ENCODE results near the gene HS3ST3A1. TPM values are rescaled to one million over a fixed set of nuclear protein-coding genes. Genes with fewer than 3 reads are reported as not detected.

The HS3ST3A1 gene
- total and polyA plus RNA-seq, 2 experiments from 2014 or later = 5.4 to 24.1 TPM

GRCh38 chr17:13508896-13509295 lies 92.8 kb downstream of the HS3ST3A1 start:
- DNase-seq (ENCODE audit: low spot score) (no peak), ATAC-seq (no peak)
- Histone ChIP-seq H3K9me2 (ENCODE audit: insufficient read depth) (no peaks in the 10 kb centered on the region), H3K27ac (ENCODE audit: low read depth) (no peak overlapping the region), H3F3A (replicated peaks; ENCODE audit: low read depth) (no peaks in the 10 kb centered on the region), H2AFZ (no peak overlapping the region), H3K4me1 (ENCODE audit: insufficient read depth) (peaks cover 14% of the 10 kb centered on the region; the same call in 1 of the 2 replicates), H3K79me2 (replicated peaks; ENCODE audit: insufficient read depth) (no peaks in the 10 kb centered on the region), H3K36me3 (ENCODE audit: insufficient read depth) (no peaks in the 10 kb centered on the region), H3K27me3 (ENCODE audit: insufficient read depth) (no peaks in the 10 kb centered on the region), H3K4me3 (no peak overlapping the region), H3K4me2 (no peak overlapping the region), H4K20me1 (replicated peaks; ENCODE audit: insufficient read depth) (no peaks in the 10 kb centered on the region)
- no peak overlapping the region for H3K4me3 Mint-ChIP-seq
- H3K9me3 Mint-ChIP-seq = no peaks in the 10 kb centered on the region
- H3K27me3 Mint-ChIP-seq (ENCODE audit: insufficient read depth, low read depth, poor library complexity) = no peaks in the 10 kb centered on the region
- H3K4me1 Mint-ChIP-seq = peaks cover 24% of the 10 kb centered on the region
- no peaks in the 10 kb centered on the region for H3K36me3 Mint-ChIP-seq (ENCODE audit: low read depth)
- no peak overlapping the region for H3K27ac Mint-ChIP-seq
- TF ChIP-seq ZNF114 (CRISPR knock-in tag; IDR thresholded peaks at IDR 0.05) (no peak), STAT1 (IDR thresholded peaks at IDR 0.05; ENCODE audit: unreplicated experiment) (no peak), ETS1 (IDR thresholded peaks at IDR 0.05) (no peak), NANOG (IDR thresholded peaks at IDR 0.05; ENCODE audit: borderline replicate concordance) (no peak), REST (IDR thresholded peaks at IDR 0.05; ENCODE audit: unreplicated experiment) (no peak), EZH2 (IDR thresholded peaks at IDR 0.05; ENCODE audit: low read depth, unreplicated experiment) (no peak)

GRCh38 chr17:13503526-13503925 lies 98.2 kb downstream of the HS3ST3A1 start:
- ATAC-seq (no peak), DNase-seq (ENCODE audit: low spot score) (no peak)
- H3K27ac Mint-ChIP-seq = no peak overlapping the region
- Histone ChIP-seq H3K36me3 (ENCODE audit: insufficient read depth) (no peaks in the 10 kb centered on the region), H3K9me2 (ENCODE audit: insufficient read depth) (no peaks in the 10 kb centered on the region), H3K27ac (ENCODE audit: low read depth) (no peak overlapping the region), H3K79me2 (replicated peaks; ENCODE audit: insufficient read depth) (no peaks in the 10 kb centered on the region; the same call in 1 of the 2 replicates), H3K4me1 (ENCODE audit: insufficient read depth) (no peaks in the 10 kb centered on the region), H3K4me2 (no peak overlapping the region), H3K27me3 (ENCODE audit: insufficient read depth) (no peaks in the 10 kb centered on the region), H3K4me3 (no peak overlapping the region), H3F3A (replicated peaks; ENCODE audit: low read depth) (no peaks in the 10 kb centered on the region), H2AFZ (no peak overlapping the region), H4K20me1 (replicated peaks; ENCODE audit: insufficient read depth) (no peaks in the 10 kb centered on the region)
- no peaks in the 10 kb centered on the region for H3K4me1 Mint-ChIP-seq
- no peak overlapping the region for H3K4me3 Mint-ChIP-seq
- H3K9me3 Mint-ChIP-seq = no peaks in the 10 kb centered on the region
- no peaks in the 10 kb centered on the region for H3K27me3 Mint-ChIP-seq (ENCODE audit: insufficient read depth, low read depth, poor library complexity)
- H3K36me3 Mint-ChIP-seq (ENCODE audit: low read depth) = no peaks in the 10 kb centered on the region
- TF ChIP-seq ZNF331 (CRISPR knock-in tag; IDR thresholded peaks at IDR 0.05; ENCODE audit: low read depth) = no peak
- no peak for TF ChIP-seq ZNF462 (CRISPR knock-in tag; IDR thresholded peaks at IDR 0.05)
- no peak for TF ChIP-seq STAT1 (IDR thresholded peaks at IDR 0.05; ENCODE audit: unreplicated experiment)
- no peak for TF ChIP-seq CREB1 (CRISPR knock-in tag; IDR thresholded peaks at IDR 0.05; ENCODE audit: low read depth)
- TF ChIP-seq JUNB (IDR thresholded peaks at IDR 0.05; ENCODE audit: unreplicated experiment) = no peak
- TF ChIP-seq EZH2 (IDR thresholded peaks at IDR 0.05; ENCODE audit: low read depth, unreplicated experiment) = no peak
- TF ChIP-seq EZH2phosphoT487 (IDR thresholded peaks at IDR 0.05; ENCODE audit: unreplicated experiment) = no peak
- TF ChIP-seq ZNF114 (CRISPR knock-in tag; IDR thresholded peaks at IDR 0.05) = no peak
